H1 (cell line): ENCODE data around the gene GLI1. TPM values are rescaled to one million over a fixed set of nuclear protein-coding genes. Genes with fewer than 3 reads are reported as not detected.

Experiments used
- CTCF ChIA-PET: fragments of 300-600 bp; sonication (Branson Sonifier 250); formaldehyde crosslinking; loops from one replicate; lab custom pipeline; 2021; ENCODE audit not compliant: partially characterized antibody; lab: Charles Lee
- POLR2A ChIA-PET: fragments of 300-600 bp; sonication (Branson Sonifier 250); formaldehyde crosslinking; loops from one replicate; lab custom pipeline; 2021; ENCODE audit warnings: inconsistent platforms; ENCODE audit not compliant: partially characterized antibody; lab: Charles Lee
- DNase-seq, 2 experiments: peaks; one replicate each; pipeline versions ENCODE4 v3.0.0 to v3.0.0-alpha.2; 2010 to 2022; ENCODE audit warnings: low spot score in 2 of 2, low read depth in 1 of 2, mixed read lengths in 1 of 2
- FAIRE-seq: peaks from 2 replicates; lab custom pipeline; 2011; peaks lifted over from hg19 to GRCh38; lab: Jason Lieb, UNC
- H2AFZ ChIP-seq: 2 replicates; pipeline ENCODE4 v1.8.1; 2012; ENCODE audit warnings: low read length, inconsistent platforms
- H2AK5ac ChIP-seq: 2 replicates; pipeline ENCODE4 v1.6.1; 2013; ENCODE audit warnings: low read depth, low read length
- H2BK120ac ChIP-seq: replicated peaks from 2 replicates; pipeline ENCODE3; 2013; ENCODE audit warnings: low read depth, low read length, inconsistent platforms
- H2BK12ac ChIP-seq: 2 replicates; pipeline ENCODE4 v1.6.1; 2013; ENCODE audit warnings: low read depth, low read length
- H2BK15ac ChIP-seq: 2 replicates; pipeline ENCODE4 v1.6.1; 2013; ENCODE audit warnings: low read length
- H2BK20ac ChIP-seq: 2 replicates; pipeline ENCODE4 v1.6.1; 2013; ENCODE audit warnings: low read length
- H2BK5ac ChIP-seq: 2 replicates; pipeline ENCODE4 v1.6.1; 2013; ENCODE audit warnings: low read depth, low read length
- H3K14ac ChIP-seq: 2 replicates; pipeline ENCODE4 v1.6.1; 2013; ENCODE audit warnings: inconsistent platforms; ENCODE audit not compliant: insufficient read length
- H3K18ac ChIP-seq: 2 replicates; pipeline ENCODE4 v1.6.1; 2013; ENCODE audit warnings: low read length; ENCODE audit errors: extremely low read depth
- H3K23ac ChIP-seq: 2 replicates; pipeline ENCODE4 v1.6.1; 2013; ENCODE audit warnings: inconsistent platforms; ENCODE audit not compliant: insufficient read length
- H3K23me2 ChIP-seq: 2 replicates; pipeline ENCODE4 v1.6.1; 2013; ENCODE audit warnings: low read depth, low read length
- H3K27ac ChIP-seq: 2 replicates; pipeline ENCODE4 v1.6.1; 2011; ENCODE audit warnings: low read depth, low read length, inconsistent platforms
- H3K27me3 ChIP-seq, 4 experiments: replicated peaks in 1 of 4; 1 replicate in 1 of 4; 2 replicates in 3 of 4; pipeline versions ENCODE4 v1.6.1 to v1.8.1; 2011 to 2013; ENCODE audit warnings: low read length in 3 of 4, mild to moderate bottlenecking in 3 of 4, inconsistent platforms in 2 of 4, mixed read lengths in 2 of 4, moderate library complexity in 1 of 4; ENCODE audit not compliant: control insufficient read depth in 3 of 4, insufficient read depth in 3 of 4; ENCODE audit errors: extremely low read depth in 1 of 4
- H3K36me3 ChIP-seq, 4 experiments: 2 replicates each; pipeline versions ENCODE4 v1.6.1 to v1.8.1; 2011 to 2013; ENCODE audit warnings: mild to moderate bottlenecking in 4 of 4, low read length in 3 of 4, moderate library complexity in 2 of 4, control low read depth in 1 of 4, inconsistent platforms in 1 of 4; ENCODE audit not compliant: insufficient read depth in 4 of 4, control insufficient read depth in 2 of 4
- H3K4ac ChIP-seq: replicated peaks from 2 replicates; pipeline ENCODE3; 2013; ENCODE audit warnings: low read length, low read depth, mixed read lengths, inconsistent platforms; ENCODE audit not compliant: insufficient read length
- H3K4me1 ChIP-seq, 4 experiments: replicated peaks in 1 of 4; 1 replicate in 1 of 4; 2 replicates in 3 of 4; pipeline versions ENCODE4 v1.6.1 to v1.8.1; 2011 to 2013; ENCODE audit warnings: low read length in 3 of 4, inconsistent platforms in 2 of 4, mixed read lengths in 1 of 4; ENCODE audit not compliant: insufficient read depth in 4 of 4, control insufficient read depth in 3 of 4
- H3K4me2 ChIP-seq, 2 experiments: 2 replicates each; pipeline versions ENCODE4 v1.6.1 to v1.8.1; 2011 to 2013; ENCODE audit warnings: low read depth in 2 of 2, low read length in 2 of 2, control low read depth in 1 of 2, inconsistent platforms in 1 of 2, mild to moderate bottlenecking in 1 of 2; ENCODE audit not compliant: insufficient read depth in 1 of 2
- H3K4me3 ChIP-seq, 4 experiments: fragments of 200-600, 300-600 bp in 1 of 4; sonication (generic), shearing (Covaris generic), sonication (Bioruptor Twin) in 1 of 4; 2 replicates each; pipeline versions ENCODE4 v1.5.1 to v1.8.1; 2011 to 2016; ENCODE audit warnings: low read length in 4 of 4, low read depth in 3 of 4, control low read depth in 2 of 4, inconsistent platforms in 2 of 4, mild to moderate bottlenecking in 2 of 4, mixed read lengths in 1 of 4, moderate library complexity in 1 of 4; ENCODE audit not compliant: insufficient read depth in 2 of 4; ENCODE audit errors: extremely low read depth in 1 of 4
- H3K56ac ChIP-seq: replicated peaks from 2 replicates; pipeline ENCODE3; 2013; ENCODE audit warnings: low read depth, mild to moderate bottlenecking, mixed read lengths, low read length, inconsistent platforms; ENCODE audit not compliant: insufficient read length
- H3K79me1 ChIP-seq: 2 replicates; pipeline ENCODE4 v1.6.1; 2013; ENCODE audit warnings: low read depth, low read length, control low read depth
- H3K79me2 ChIP-seq, 2 experiments: 2 replicates each; pipeline versions ENCODE4 v1.6.1 to v1.8.1; 2012 to 2013; ENCODE audit warnings: low read length in 2 of 2, mild to moderate bottlenecking in 2 of 2, inconsistent platforms in 1 of 2; ENCODE audit not compliant: insufficient read depth in 2 of 2, control insufficient read depth in 1 of 2
- H3K9ac ChIP-seq, 4 experiments: replicated peaks in 1 of 4; 1 replicate in 1 of 4; 2 replicates in 3 of 4; pipeline versions ENCODE4 v1.6.1 to v1.8.1; 2011 to 2013; ENCODE audit warnings: low read depth in 3 of 4, low read length in 3 of 4, control low read depth in 2 of 4, mild to moderate bottlenecking in 2 of 4, moderate library complexity in 2 of 4, inconsistent platforms in 1 of 4; ENCODE audit errors: extremely low read depth in 1 of 4
- H3K9me3 ChIP-seq, 2 experiments: 2 replicates each; pipeline versions ENCODE4 v1.6.1 to v1.8.1; 2012 to 2013; ENCODE audit warnings: mild to moderate bottlenecking in 2 of 2, moderate library complexity in 2 of 2, control low read depth in 1 of 2, inconsistent platforms in 1 of 2, low read depth in 1 of 2, low read length in 1 of 2, mixed read lengths in 1 of 2; ENCODE audit not compliant: insufficient read depth in 2 of 2
- H4K20me1 ChIP-seq, 2 experiments: replicated peaks in 1 of 2; 2 replicates each; pipeline versions ENCODE3 to v1.8.1; 2011 to 2013; ENCODE audit warnings: inconsistent platforms in 2 of 2, low read length in 2 of 2, mild to moderate bottlenecking in 1 of 2; ENCODE audit not compliant: insufficient read depth in 2 of 2, control insufficient read depth in 1 of 2
- H4K5ac ChIP-seq: 2 replicates; pipeline ENCODE4 v1.6.1; 2013; ENCODE audit warnings: low read length, low read depth, mixed read lengths, inconsistent platforms; ENCODE audit not compliant: insufficient read length
- H4K8ac ChIP-seq: 2 replicates; pipeline ENCODE4 v1.8.0; 2013; ENCODE audit warnings: mild to moderate bottlenecking, moderate library complexity, low read length, inconsistent platforms; ENCODE audit not compliant: insufficient read depth; ENCODE audit errors: extremely low read depth
- H4K91ac ChIP-seq: replicated peaks from 2 replicates; pipeline ENCODE3; 2013; ENCODE audit warnings: low read length, mixed read lengths, inconsistent platforms; ENCODE audit not compliant: insufficient read length
- CBX5 ChIP-seq: fragments of 300-800, 300-1000 bp; sonication (generic); IDR thresholded peaks from 2 replicates; pipeline ENCODE4 v1.7.1; 2016; ENCODE audit warnings: antibody characterized with exemption, low read length, low read depth
- POLR2AphosphoS5 ChIP-seq: IDR thresholded peaks from 2 replicates; pipeline ENCODE4 v1.6.1; 2011; ENCODE audit warnings: low read depth, low read length
- WGBS, 2 experiments: shearing (Covaris generic) in 1 of 2; methylation state at CpG; one replicate each; pipeline versions ENCODE4 v1.1.6 to v1.1.7; 2013 to 2015; ENCODE audit warnings: low lambda C conversion rate in 2 of 2, mixed read lengths in 2 of 2, inconsistent platforms in 1 of 2, low coverage in 1 of 2, missing lambda C conversion rate in 1 of 2; ENCODE audit not compliant: insufficient replicate concordance in 2 of 2, insufficient coverage in 1 of 2, insufficient read length in 1 of 2; ENCODE audit errors: extremely low coverage in 1 of 2, missing lambda C conversion rate in 1 of 2; 5-methylcytosine and 5-hydroxymethylcytosine counted together
- polyA plus RNA-seq, 7 experiments: library from polyadenylated mRNA; depleted of rRNA in 3 of 7; stranded (reverse) in 5 of 7; unstranded in 2 of 7; fragments of >200 nt in 5 of 7; fragments of 200-250 nt in 2 of 7; gene quantifications; 1 replicate in 5 of 7; 2 replicates in 1 of 7; 4 replicates in 1 of 7; pipeline versions ENCODE4 v1.2.1 to v1.2.3, GENCODE V29; 2011 to 2013; ENCODE audit warnings: missing spikeins in 2 of 7, mixed read lengths in 2 of 7
- total RNA-seq: library from RNA; stranded (reverse); fragmentation: NEBNext Ultra II Directional; extraction: Animal tissue kit (Norgen Biotek cat#: 25700); gene quantifications from 2 replicates; pipeline ENCODE4 v1.2.1, GENCODE V29; 2021
- TF ChIP-seq, protein P1 (sequence below): IDR thresholded peaks from 2 replicates; pipeline ENCODE4 v1.6.1; 2012; ENCODE audit warnings: inconsistent platforms

Gene GLI1
- total and polyA plus RNA-seq, 2 of the 8 experiments (the other 6 are each of a cell fraction or from before 2014, with no cell fraction given): 23.5 to 25.3 TPM

DNA sequence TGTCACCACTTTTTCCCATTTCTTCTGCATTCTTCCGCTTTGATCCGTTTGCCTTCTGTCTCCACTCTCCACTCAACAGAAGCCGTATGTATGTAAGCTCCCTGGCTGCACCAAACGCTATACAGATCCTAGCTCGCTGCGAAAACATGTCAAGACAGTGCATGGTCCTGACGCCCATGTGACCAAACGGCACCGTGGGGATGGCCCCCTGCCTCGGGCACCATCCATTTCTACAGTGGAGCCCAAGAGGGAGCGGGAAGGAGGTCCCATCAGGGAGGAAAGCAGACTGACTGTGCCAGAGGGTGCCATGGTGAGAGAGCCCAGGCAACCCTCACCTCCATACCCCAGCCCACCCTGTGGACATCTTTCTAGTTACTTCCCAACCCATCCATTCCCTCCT is 8.3 kb downstream of the GLI1 start:
- no peak overlapping the region for H3K18ac ChIP-seq
- peaks cover 0 to 6% (median 2%) of the 10 kb centered on the region in 4 experiments; a peak in 1 of 7 replicates for H3K27me3 ChIP-seq
- H2BK12ac ChIP-seq: no peak overlapping the region
- H4K91ac ChIP-seq: no peak overlapping the region
- CTCF ChIA-PET: interaction anchor here (1.5 to 25.1 kb wide), 2 partner anchors 10 to 12 kb away, joined by 6 to 441 read pairs; partner anchors contain the start of genes ARHGAP9, GLI1 and INHBE
- TF ChIP-seq, protein P1, sequence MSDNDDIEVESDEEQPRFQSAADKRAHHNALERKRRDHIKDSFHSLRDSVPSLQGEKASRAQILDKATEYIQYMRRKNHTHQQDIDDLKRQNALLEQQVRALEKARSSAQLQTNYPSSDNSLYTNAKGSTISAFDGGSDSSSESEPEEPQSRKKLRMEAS: no peak
- no peak for TF ChIP-seq CBX5
- no peak for TF ChIP-seq POLR2AphosphoS5
- H3K23ac ChIP-seq: no peak overlapping the region
- POLR2A ChIA-PET: no interaction called here
- no peak overlapping the region for H3K4ac ChIP-seq
- FAIRE-seq (no peak), DNase-seq (no peak)
- WGBS, 2 experiments: 87% methylated on average over 11 of the region's 11 CpGs; no CpG with 5 or more reads in 1 of the 2 experiments
- peaks cover 0 to 3% (median 0%) of the 10 kb centered on the region in 4 experiments; a peak in 1 of 7 replicates for H3K4me1 ChIP-seq
- no peak overlapping the region for H2BK5ac ChIP-seq
- H2BK20ac ChIP-seq: no peak overlapping the region
- no peak overlapping the region for H2BK120ac ChIP-seq
- no peaks in the 10 kb centered on the region for H3K9me3 ChIP-seq
- no peak overlapping the region for H3K56ac ChIP-seq
- no peaks in the 10 kb centered on the region for H3K79me1 ChIP-seq
- no peak overlapping the region for H3K4me2 ChIP-seq
- H3K27ac ChIP-seq: no peak overlapping the region
- no peak overlapping the region for H2AFZ ChIP-seq
- H4K20me1 ChIP-seq: peaks cover 0 to 2% of the 10 kb centered on the region in 2 experiments
- no peak overlapping the region for H3K9ac ChIP-seq
- H2AK5ac ChIP-seq: no peak overlapping the region
- no peak overlapping the region for H2BK15ac ChIP-seq
- no peak overlapping the region for H4K5ac ChIP-seq
- no peak overlapping the region for H4K8ac ChIP-seq
- no peaks in the 10 kb centered on the region for H3K79me2 ChIP-seq
- H3K36me3 ChIP-seq: peaks cover 0 to 11% (median 4%) of the 10 kb centered on the region in 4 experiments; a peak in 5 of 8 replicates
- H3K14ac ChIP-seq: no peak overlapping the region
- H3K4me3 ChIP-seq: no peak overlapping the region
- H3K23me2 ChIP-seq: no peaks in the 10 kb centered on the region
